ENCODE results near the gene CCDC34. TPM values are rescaled to one million over a fixed set of nuclear protein-coding genes. Genes with fewer than 3 reads are reported as not detected.
A peak's percentile ranks its signal among the peaks of the same experiment; 100 is the strongest.

The CCDC34 gene
- total RNA-seq (2012; rRNA removed): 4.6 and 5.5 TPM in 2 replicates

GRCh38 chr11:27362749-27363575 is at the start of gene CCDC34:
CCDC34 (minus strand) TSS chr11:27363215; CDS start chr11:27363194, 21 bp downstream.
- Histone ChIP-seq H3K9me3 (replicated peaks; ENCODE audit: low read length) (no peaks in the 10 kb centered on the region), H3K36me3 (ENCODE audit: insufficient read depth, low read length) (no peaks in the 10 kb centered on the region), H3K4me2 (ENCODE audit: low read length) (peak within 1 kb of the TSS; percentile 96), H3K27me3 (ENCODE audit: control insufficient read depth, insufficient read depth, low read length) (no peaks in the 10 kb centered on the region), H3K9ac (ENCODE audit: low read depth, low read length) (peak within 1 kb of the TSS; percentile 90), H3K4me3 (ENCODE audit: low read length) (peak within 1 kb of the TSS; percentile 98), H3K4me1 (ENCODE audit: control insufficient read depth, insufficient read depth, low read length) (peaks cover 17% of the 10 kb centered on the region)

- no peak overlapping the region for H3K9ac ChIP-seq (ENCODE audit: low read depth, low read length)
- no peak overlapping the region for H3K4me3 ChIP-seq (ENCODE audit: low read length)
- H3K36me3 ChIP-seq (ENCODE audit: insufficient read depth, low read length): no peaks in the 10 kb centered on the region
- H3K4me2 ChIP-seq (ENCODE audit: low read length): no peak overlapping the region
- H3K27me3 ChIP-seq (ENCODE audit: control insufficient read depth, insufficient read depth, low read length): no peaks in the 10 kb centered on the region
- H3K9me3 ChIP-seq (replicated peaks; ENCODE audit: low read length): no peaks in the 10 kb centered on the region
- no peaks in the 10 kb centered on the region for H3K4me1 ChIP-seq (ENCODE audit: control insufficient read depth, insufficient read depth, low read length)
These were observed 49.2 kb upstream of the CCDC34 start for GRCh38 chr11:27412192-27412691.

DNA sequence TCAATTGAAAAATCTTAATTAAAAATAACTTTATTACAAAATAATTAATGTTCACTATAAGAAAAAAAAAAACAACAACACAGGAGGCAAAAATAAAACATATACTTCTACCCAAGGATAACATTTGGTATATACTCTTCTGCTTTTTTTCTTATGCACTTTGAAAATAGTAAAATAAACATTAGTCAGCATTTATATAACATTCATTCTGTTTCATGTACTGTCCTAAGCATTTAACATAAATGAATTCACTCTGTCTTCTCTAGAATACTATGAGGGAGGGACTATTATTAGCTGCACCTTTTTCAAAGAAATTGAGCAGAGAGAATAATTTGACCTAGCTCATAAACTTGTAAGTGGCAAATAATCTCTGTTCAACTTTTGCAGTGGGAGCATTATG is 48.3 kb upstream of the CCDC34 start:
- no peaks in the 10 kb centered on the region for H3K4me1 ChIP-seq (ENCODE audit: control insufficient read depth, insufficient read depth, low read length)
- no peaks in the 10 kb centered on the region for H3K9me3 ChIP-seq (replicated peaks; ENCODE audit: low read length)
- no peaks in the 10 kb centered on the region for H3K27me3 ChIP-seq (ENCODE audit: control insufficient read depth, insufficient read depth, low read length)
- no peaks in the 10 kb centered on the region for H3K36me3 ChIP-seq (ENCODE audit: insufficient read depth, low read length)
- H3K4me2 ChIP-seq (ENCODE audit: low read length): no peak overlapping the region
- H3K9ac ChIP-seq (ENCODE audit: low read depth, low read length): no peak overlapping the region
- no peak overlapping the region for H3K4me3 ChIP-seq (ENCODE audit: low read length)

DNA sequence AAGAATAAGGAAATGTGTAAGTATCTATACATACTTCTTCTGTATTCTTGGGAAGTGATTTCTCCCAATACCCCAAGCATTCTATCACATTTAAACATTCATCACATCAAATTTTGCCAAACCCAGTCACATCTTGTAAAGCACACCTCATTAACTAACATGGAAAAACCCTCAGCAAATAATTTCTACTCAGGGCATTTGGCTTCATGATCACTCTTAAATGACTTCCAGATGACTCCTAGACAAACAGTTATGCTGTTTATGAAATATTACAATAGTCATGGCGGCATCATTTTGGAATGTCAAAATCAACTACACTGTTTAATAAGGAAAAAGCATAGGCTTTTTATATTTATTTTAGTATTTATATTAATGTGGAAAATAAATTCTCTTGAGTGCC is 47.3 kb upstream of the CCDC34 start:
- Histone ChIP-seq H3K4me3 (ENCODE audit: low read length) (no peak overlapping the region), H3K27me3 (ENCODE audit: control insufficient read depth, insufficient read depth, low read length) (no peaks in the 10 kb centered on the region), H3K9ac (ENCODE audit: low read depth, low read length) (no peak overlapping the region), H3K9me3 (replicated peaks; ENCODE audit: low read length) (no peaks in the 10 kb centered on the region), H3K4me1 (ENCODE audit: control insufficient read depth, insufficient read depth, low read length) (no peaks in the 10 kb centered on the region), H3K4me2 (ENCODE audit: low read length) (no peak overlapping the region), H3K36me3 (ENCODE audit: insufficient read depth, low read length) (no peaks in the 10 kb centered on the region)

DNA sequence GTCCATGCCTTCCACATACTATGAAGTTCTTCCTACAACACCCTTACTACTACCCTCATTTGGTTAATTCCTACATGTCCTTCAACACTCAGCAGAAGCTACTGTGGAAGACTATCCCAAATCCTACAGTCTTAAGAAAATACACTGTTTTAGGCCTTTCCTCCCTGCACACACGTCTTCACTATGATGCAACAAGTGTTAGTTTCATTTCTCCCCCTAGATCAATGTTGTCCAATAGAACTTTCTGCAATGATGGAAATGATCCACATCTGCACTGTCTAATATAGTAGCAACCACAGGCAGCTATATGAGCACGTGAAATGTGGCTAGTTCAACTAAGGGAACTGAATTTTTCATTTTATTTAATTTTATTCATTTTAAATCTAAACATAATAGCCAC is 46.7 kb upstream of the CCDC34 start:
- no peak overlapping the region for H3K4me2 ChIP-seq (ENCODE audit: low read length)
- H3K4me3 ChIP-seq (ENCODE audit: low read length): no peak overlapping the region
- H3K36me3 ChIP-seq (ENCODE audit: insufficient read depth, low read length): no peaks in the 10 kb centered on the region
- no peaks in the 10 kb centered on the region for H3K27me3 ChIP-seq (ENCODE audit: control insufficient read depth, insufficient read depth, low read length)
- no peak overlapping the region for H3K9ac ChIP-seq (ENCODE audit: low read depth, low read length)
- H3K4me1 ChIP-seq (ENCODE audit: control insufficient read depth, insufficient read depth, low read length): no peaks in the 10 kb centered on the region
- H3K9me3 ChIP-seq (replicated peaks; ENCODE audit: low read length): no peaks in the 10 kb centered on the region

- Histone ChIP-seq H3K4me2 (ENCODE audit: low read length) (no peak overlapping the region), H3K27me3 (ENCODE audit: control insufficient read depth, insufficient read depth, low read length) (no peaks in the 10 kb centered on the region), H3K9me3 (replicated peaks; ENCODE audit: low read length) (no peaks in the 10 kb centered on the region), H3K9ac (ENCODE audit: low read depth, low read length) (no peak overlapping the region), H3K4me3 (ENCODE audit: low read length) (no peak overlapping the region), H3K4me1 (ENCODE audit: control insufficient read depth, insufficient read depth, low read length) (no peaks in the 10 kb centered on the region), H3K36me3 (ENCODE audit: insufficient read depth, low read length) (no peaks in the 10 kb centered on the region)
These were observed 46.0 kb upstream of the CCDC34 start for GRCh38 chr11:27409049-27409448.

- H3K4me2 ChIP-seq (ENCODE audit: low read length): no peak overlapping the region
- no peaks in the 10 kb centered on the region for H3K9me3 ChIP-seq (replicated peaks; ENCODE audit: low read length)
- no peaks in the 10 kb centered on the region for H3K27me3 ChIP-seq (ENCODE audit: control insufficient read depth, insufficient read depth, low read length)
- H3K9ac ChIP-seq (ENCODE audit: low read depth, low read length): no peak overlapping the region
- no peak overlapping the region for H3K4me3 ChIP-seq (ENCODE audit: low read length)
- no peaks in the 10 kb centered on the region for H3K4me1 ChIP-seq (ENCODE audit: control insufficient read depth, insufficient read depth, low read length)
- no peaks in the 10 kb centered on the region for H3K36me3 ChIP-seq (ENCODE audit: insufficient read depth, low read length)
These were observed 45.3 kb upstream of the CCDC34 start for GRCh38 chr11:27408246-27408800.

DNA sequence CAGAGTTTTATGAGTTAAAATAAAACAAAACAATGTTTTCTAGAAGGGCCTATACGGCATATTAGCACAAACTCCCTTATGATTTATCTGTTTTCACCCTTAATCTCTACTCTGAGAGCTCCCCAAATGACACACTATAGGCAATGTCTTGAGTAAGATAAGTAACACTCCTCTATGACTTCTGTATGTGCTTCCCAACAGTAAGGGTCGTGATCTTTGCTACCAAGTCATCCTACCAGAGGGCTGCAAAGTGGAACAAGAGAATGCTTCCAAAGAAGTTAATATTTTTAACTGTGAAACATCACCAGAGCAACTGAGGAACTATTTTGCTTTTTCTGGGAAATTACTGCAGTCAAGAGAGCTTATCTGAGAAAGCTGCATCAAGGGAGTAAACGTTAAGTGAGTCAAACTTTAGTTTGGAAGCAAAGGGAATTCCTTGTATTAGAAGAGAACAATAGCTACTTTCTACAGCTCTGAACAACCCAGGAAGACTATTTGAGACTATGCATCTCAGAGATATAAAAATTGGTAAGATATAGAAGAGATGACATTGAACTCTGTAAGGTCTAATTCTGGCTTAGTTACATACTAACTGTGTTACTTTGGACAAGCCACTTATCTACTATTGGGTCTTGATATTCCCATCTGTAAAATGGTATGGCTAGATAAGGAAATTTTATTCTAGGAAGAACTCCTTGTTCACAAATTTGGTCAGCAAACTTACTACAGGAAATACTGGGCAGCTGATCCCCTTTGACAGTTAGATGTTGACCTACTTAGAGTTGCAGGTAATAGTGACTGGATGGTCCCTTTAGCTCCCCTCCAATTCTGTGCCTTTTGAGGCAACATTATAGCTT is 43.7 kb upstream of the CCDC34 start:
- Histone ChIP-seq H3K4me3 (ENCODE audit: low read length) (no peak overlapping the region), H3K4me2 (ENCODE audit: low read length) (no peak overlapping the region), H3K9ac (ENCODE audit: low read depth, low read length) (no peak overlapping the region), H3K27me3 (ENCODE audit: control insufficient read depth, insufficient read depth, low read length) (no peaks in the 10 kb centered on the region), H3K4me1 (ENCODE audit: control insufficient read depth, insufficient read depth, low read length) (no peaks in the 10 kb centered on the region), H3K9me3 (replicated peaks; ENCODE audit: low read length) (no peaks in the 10 kb centered on the region), H3K36me3 (ENCODE audit: insufficient read depth, low read length) (no peaks in the 10 kb centered on the region)

- Histone ChIP-seq H3K4me2 (ENCODE audit: low read length) (no peak overlapping the region), H3K9ac (ENCODE audit: low read depth, low read length) (no peak overlapping the region), H3K27me3 (ENCODE audit: control insufficient read depth, insufficient read depth, low read length) (no peaks in the 10 kb centered on the region), H3K9me3 (replicated peaks; ENCODE audit: low read length) (no peaks in the 10 kb centered on the region), H3K36me3 (ENCODE audit: insufficient read depth, low read length) (no peaks in the 10 kb centered on the region), H3K4me3 (ENCODE audit: low read length) (no peak overlapping the region), H3K4me1 (ENCODE audit: control insufficient read depth, insufficient read depth, low read length) (no peaks in the 10 kb centered on the region)
These were observed 42.1 kb upstream of the CCDC34 start for GRCh38 chr11:27405134-27405533.

- no peaks in the 10 kb centered on the region for H3K4me1 ChIP-seq (ENCODE audit: control insufficient read depth, insufficient read depth, low read length)
- no peaks in the 10 kb centered on the region for H3K9me3 ChIP-seq (replicated peaks; ENCODE audit: low read length)
- H3K4me3 ChIP-seq (ENCODE audit: low read length): no peak overlapping the region
- H3K27me3 ChIP-seq (ENCODE audit: control insufficient read depth, insufficient read depth, low read length): no peaks in the 10 kb centered on the region
- no peak overlapping the region for H3K4me2 ChIP-seq (ENCODE audit: low read length)
- H3K36me3 ChIP-seq (ENCODE audit: insufficient read depth, low read length): no peaks in the 10 kb centered on the region
- H3K9ac ChIP-seq (ENCODE audit: low read depth, low read length): no peak overlapping the region
These were observed 41.4 kb upstream of the CCDC34 start for GRCh38 chr11:27404427-27404826.

DNA sequence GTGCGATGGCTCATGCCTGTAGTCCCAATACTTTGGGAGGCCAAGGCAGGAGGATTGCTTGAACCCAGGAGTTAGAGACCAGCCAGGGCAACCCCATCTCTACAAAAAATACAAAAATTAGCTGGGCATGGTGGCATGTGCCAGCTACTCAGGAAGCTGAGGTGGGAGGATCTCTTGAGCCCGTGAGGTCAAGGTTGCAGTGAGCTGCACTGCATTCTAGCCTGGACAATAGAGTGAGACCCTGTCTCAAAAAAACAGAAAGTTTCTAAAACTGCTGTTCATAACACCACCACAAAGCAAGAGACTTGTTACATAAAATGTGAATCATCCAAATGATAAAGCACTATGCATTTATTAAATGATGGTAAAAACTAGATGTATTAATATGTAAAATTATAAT is 40.2 kb upstream of the CCDC34 start:
- Histone ChIP-seq H3K4me3 (ENCODE audit: low read length) (no peak overlapping the region), H3K27me3 (ENCODE audit: control insufficient read depth, insufficient read depth, low read length) (no peaks in the 10 kb centered on the region), H3K36me3 (ENCODE audit: insufficient read depth, low read length) (no peaks in the 10 kb centered on the region), H3K4me2 (ENCODE audit: low read length) (no peak overlapping the region), H3K9ac (ENCODE audit: low read depth, low read length) (no peak overlapping the region), H3K9me3 (replicated peaks; ENCODE audit: low read length) (no peaks in the 10 kb centered on the region), H3K4me1 (ENCODE audit: control insufficient read depth, insufficient read depth, low read length) (no peaks in the 10 kb centered on the region)

All from skeletal muscle satellite cell (primary cell).